Lung (tissue), 12 donors: ENCODE results near the gene TGFBR3. TPM values are rescaled to one million over a fixed set of nuclear protein-coding genes. Genes with fewer than 3 reads are reported as not detected.

Source experiments
- ATAC-seq: fragments of 200-7000 bp; cut with Tn5 transposase; one replicate; pipeline ENCODE4 v1.9.1; 2020; ENCODE audit warnings: moderate number of reproducible peaks; ENCODE audit not compliant: insufficient read depth, low FRiP score
- DNase-seq, 3 donors: peaks; one replicate each; pipeline ENCODE4 v3.0.0-alpha.2; 2013 to 2017
- H3K27ac ChIP-seq, 2 donors: one replicate each; pipeline ENCODE4 v1.5.1; 2013; ENCODE audit warnings: mild to moderate bottlenecking in 2 of 2, moderate library complexity in 2 of 2, control low read depth in 1 of 2, inconsistent platforms in 1 of 2, low read depth in 1 of 2, low read length in 1 of 2
- H3K27me3 ChIP-seq, 3 donors: one replicate each; pipeline ENCODE4 v1.5.1; 2013; ENCODE audit warnings: low read length in 2 of 3; ENCODE audit not compliant: control insufficient read depth in 3 of 3, insufficient read depth in 3 of 3
- H3K36me3 ChIP-seq, 4 donors: one replicate each; pipeline ENCODE4 v1.5.1; 2013; ENCODE audit warnings: low read length in 4 of 4, mild to moderate bottlenecking in 1 of 4, moderate library complexity in 1 of 4; ENCODE audit not compliant: control insufficient read depth in 4 of 4, insufficient read depth in 4 of 4
- H3K4me1 ChIP-seq, 5 donors: one replicate each; pipeline ENCODE4 v1.5.1; 2013; ENCODE audit warnings: low read length in 5 of 5, mild to moderate bottlenecking in 2 of 5, moderate library complexity in 1 of 5; ENCODE audit not compliant: control insufficient read depth in 5 of 5, insufficient read depth in 5 of 5
- H3K4me3 ChIP-seq: one replicate; pipeline ENCODE4 v1.5.1; 2013; ENCODE audit warnings: mild to moderate bottlenecking, control low read depth, moderate library complexity
- H3K9ac ChIP-seq, 2 donors: one replicate each; pipeline ENCODE4 v1.5.1; 2013; ENCODE audit warnings: low read length in 2 of 2, control low read depth in 1 of 2; ENCODE audit not compliant: insufficient read depth in 1 of 2
- H3K9me3 ChIP-seq, 4 donors: one replicate each; pipeline ENCODE4 v1.5.1; 2013; ENCODE audit warnings: low read length in 3 of 4, mild to moderate bottlenecking in 1 of 4, moderate library complexity in 1 of 4; ENCODE audit not compliant: control insufficient read depth in 4 of 4, insufficient read depth in 3 of 4
- CTCF ChIP-seq: IDR thresholded peaks from 2 replicates; pipeline ENCODE4 v1.5.1; 2012; ENCODE audit warnings: mild to moderate bottlenecking; ENCODE audit errors: control extremely low read depth, extremely low read depth
- WGBS, 2 donors: extraction: QIAGEN DNeasy Blood & Tissue Kit; methylation state at CpG; one replicate each; pipeline ENCODE4 v1.1.7; 2013; 5-methylcytosine and 5-hydroxymethylcytosine counted together
- polyA plus RNA-seq, 2 donors: library from polyadenylated mRNA; stranded (reverse); fragments of 200-250 nt; gene quantifications; one replicate each; pipeline ENCODE4 v1.2.1, GENCODE V29; 2013
- total RNA-seq, 2 donors: library from RNA; depleted of rRNA in 1 of 2; stranded (reverse); fragments of >200 nt in 1 of 2; gene quantifications; one replicate each; pipeline ENCODE4 v1.2.1, GENCODE V29; 2014 to 2021
- donor health status: control.
- donor health status: control.
- donor health status: Bipolar disorder and iron deficiency.
- donor health status: healthy.
- donor health status: DM: yes; HTN: yes; CAD: no.

Gene TGFBR3
- total and polyA plus RNA-seq, 4 donors, result 13.1 to 99.6 (median 26.5) TPM

DNA sequence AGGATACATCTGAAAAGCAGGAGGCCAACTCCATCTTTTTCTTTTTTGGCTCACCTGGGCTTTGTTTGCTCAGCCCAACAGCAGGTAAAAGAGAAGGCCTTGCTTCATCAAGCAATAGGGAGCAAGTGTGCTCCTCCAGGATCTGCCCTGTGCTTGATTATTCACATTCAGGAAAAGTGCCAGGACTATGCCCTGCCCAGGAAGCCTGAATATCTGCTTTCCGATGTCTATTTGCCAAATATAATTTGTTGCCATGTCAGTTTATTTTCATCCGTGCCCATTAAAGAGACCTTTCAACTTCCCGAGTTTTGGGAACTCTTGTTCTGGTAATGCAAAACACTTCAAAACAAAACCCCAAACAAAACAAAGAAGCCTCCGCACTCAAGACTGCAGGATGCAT lies 200.0 kb downstream of the TGFBR3 start:
- TF ChIP-seq CTCF, result no peak
- Histone ChIP-seq H3K4me1 (peaks cover 8 to 68% (median 30%) of the 10 kb centered on the region in 5 donors), H3K4me3 (no peak overlapping the region), H3K9ac (no peak overlapping the region), H3K9me3 (no peaks in the 10 kb centered on the region), H3K27me3 (no peaks in the 10 kb centered on the region), H3K27ac (no peak overlapping the region), H3K36me3 (peaks cover 8 to 13% (median 11%) of the 10 kb centered on the region in 4 donors)
- ATAC-seq (no peak), DNase-seq (no peak)
- WGBS, 2 donors, result 49 to 60% methylated on average over 4 of the region's 4 CpGs

- H3K4me1 ChIP-seq, result peaks cover 8 to 66% (median 25%) of the 10 kb centered on the region in 5 donors
- 21 to 28% methylated on average over 7 of the region's 7 CpGs for WGBS, 2 donors
- H3K9ac ChIP-seq, result peak overlapping the region in 1 of 2 donors; percentile 35
- H3K27me3 ChIP-seq, result no peaks in the 10 kb centered on the region
- ATAC-seq (peak; percentile 11), DNase-seq (peak; percentile 71 to 94 (median 91))
- peaks cover 8 to 13% (median 11%) of the 10 kb centered on the region in 4 donors for H3K36me3 ChIP-seq
- H3K4me3 ChIP-seq, result no peak overlapping the region
- H3K9me3 ChIP-seq, result no peaks in the 10 kb centered on the region
- peak overlapping the region; percentile 25 to 27 for H3K27ac ChIP-seq
- no peak for TF ChIP-seq CTCF
These were observed 201.3 kb downstream of the TGFBR3 start for GRCh38 chr1:91684481-91685196.

- DNase-seq (peak in 2 of 3 donors; percentile 45 to 65), ATAC-seq (no peak)
- no peaks in the 10 kb centered on the region for H3K9me3 ChIP-seq
- peaks cover 7 to 14% (median 11%) of the 10 kb centered on the region in 4 donors for H3K36me3 ChIP-seq
- no peak overlapping the region for H3K9ac ChIP-seq
- H3K27ac ChIP-seq, result peak overlapping the region in 1 of 2 donors; percentile 61
- H3K27me3 ChIP-seq, result no peaks in the 10 kb centered on the region
- WGBS, 2 donors, result 69 to 88% methylated on average over 10 of the region's 10 CpGs
- H3K4me3 ChIP-seq, result no peak overlapping the region
- peaks cover 6 to 57% (median 19%) of the 10 kb centered on the region in 5 donors for H3K4me1 ChIP-seq
- no peak for TF ChIP-seq CTCF
These were observed 202.4 kb downstream of the TGFBR3 start for GRCh38 chr1:91683598-91683951.
